ENCODE data around the gene CCDC171. TPM values are rescaled to one million over a fixed set of nuclear protein-coding genes. Genes with fewer than 3 reads are reported as not detected.

Gene CCDC171
- total and polyA plus RNA-seq, 10 of the 15 experiments (the other 5 are each of a cell fraction or from before 2014, with no cell fraction given), result 1.00 to 7.2 (median 2.8) TPM

DNA sequence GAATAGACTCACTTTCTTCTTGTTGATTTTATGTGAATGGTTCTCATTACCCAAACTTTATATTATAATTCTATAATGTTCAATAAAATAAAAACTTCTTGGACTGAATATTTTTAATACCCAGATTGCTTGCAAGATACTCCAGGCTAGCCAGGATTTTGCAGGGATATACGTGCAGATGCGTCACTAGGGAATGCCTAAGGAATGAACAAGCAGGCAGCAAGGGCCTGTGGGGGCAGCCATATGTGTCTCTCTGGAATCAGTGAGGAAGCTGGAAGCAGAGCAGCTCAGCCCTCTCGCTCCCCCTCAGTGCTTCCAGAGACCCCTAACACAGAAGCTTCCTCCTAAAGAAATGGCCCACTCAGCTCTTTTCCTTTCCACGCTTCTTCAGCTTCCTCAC, 457.4 kb downstream of the CCDC171 start:
- TF ChIP-seq JUND (IDR thresholded peaks at IDR 0.05; ENCODE audit: low read depth, low read length), result no peak
- TF ChIP-seq MYC (IDR thresholded peaks at IDR 0.05; ENCODE audit: insufficient read depth, insufficient read length, insufficient replicate concordance, low read length, severe bottlenecking), result no peak
- TF ChIP-seq, protein P1, sequence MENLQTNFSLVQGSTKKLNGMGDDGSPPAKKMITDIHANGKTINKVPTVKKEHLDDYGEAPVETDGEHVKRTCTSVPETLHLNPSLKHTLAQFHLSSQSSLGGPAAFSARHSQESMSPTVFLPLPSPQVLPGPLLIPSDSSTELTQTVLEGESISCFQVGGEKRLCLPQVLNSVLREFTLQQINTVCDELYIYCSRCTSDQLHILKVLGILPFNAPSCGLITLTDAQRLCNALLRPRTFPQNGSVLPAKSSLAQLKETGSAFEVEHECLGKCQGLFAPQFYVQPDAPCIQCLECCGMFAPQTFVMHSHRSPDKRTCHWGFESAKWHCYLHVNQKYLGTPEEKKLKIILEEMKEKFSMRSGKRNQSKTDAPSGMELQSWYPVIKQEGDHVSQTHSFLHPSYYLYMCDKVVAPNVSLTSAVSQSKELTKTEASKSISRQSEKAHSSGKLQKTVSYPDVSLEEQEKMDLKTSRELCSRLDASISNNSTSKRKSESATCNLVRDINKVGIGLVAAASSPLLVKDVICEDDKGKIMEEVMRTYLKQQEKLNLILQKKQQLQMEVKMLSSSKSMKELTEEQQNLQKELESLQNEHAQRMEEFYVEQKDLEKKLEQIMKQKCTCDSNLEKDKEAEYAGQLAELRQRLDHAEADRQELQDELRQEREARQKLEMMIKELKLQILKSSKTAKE (IDR thresholded peaks at IDR 0.05; ENCODE audit: low read depth, poor library complexity, severe bottlenecking), result no peak
- DNase-seq (ENCODE audit: low read depth, low spot score), result no peak
- no peak overlapping the region for H3K27ac ChIP-seq (ENCODE audit: control insufficient read depth, insufficient read depth)
- H3K79me2 ChIP-seq (ENCODE audit: control insufficient read depth, insufficient read depth, low read length), result no peaks in the 10 kb centered on the region
- ATAC-seq, result no peak
- H3K9ac ChIP-seq (ENCODE audit: control insufficient read depth, insufficient read depth, low read length), result no peak overlapping the region
- in situ Hi-C loops (cut with MboI), result no loop called here
- POLR2A ChIA-PET, result no interaction called here
- no peak for FAIRE-seq
- H2AFZ ChIP-seq (ENCODE audit: control insufficient read depth, low read depth, low read length), result no peak overlapping the region
- CTCF ChIA-PET, result no interaction called here
- no peaks in the 10 kb centered on the region for H3K36me3 ChIP-seq (ENCODE audit: control insufficient read depth in 2 of 2, insufficient read depth in 2 of 2, low read length in 1 of 2)
- no peaks in the 10 kb centered on the region for H4K20me1 ChIP-seq (ENCODE audit: control insufficient read depth, insufficient read depth)
- H3K9me3 ChIP-seq (replicated peaks; ENCODE audit: control insufficient read depth, insufficient read depth, low read length), result no peaks in the 10 kb centered on the region
- intact Hi-C loops (cut with micrococcal nuclease; ENCODE audit: unreplicated experiment), result no loop called here
- SMC1A ChIA-PET (ENCODE audit: uncharacterized antibody, unreplicated experiment), result interaction anchor here (1.0 kb wide), 1 partner anchor 9 kb away, joined by 3 read pairs; no protein-coding TSS in a partner anchor
- no peak overlapping the region for H3K4me3 ChIP-seq
- 48% methylated on average over 4 of the region's 4 CpGs for WGBS (ENCODE audit: insufficient coverage, insufficient replicate concordance, low lambda C conversion rate, missing lambda C conversion rate)
- H3K27me3 ChIP-seq (replicated peaks in 1 of 2; ENCODE audit: control insufficient read depth in 2 of 2, insufficient read depth in 2 of 2, low read length in 1 of 2), result no peaks in the 10 kb centered on the region
- no TSS peak for BruUV-seq (replicated peaks)
- no peaks in the 10 kb centered on the region for H3K4me1 ChIP-seq (ENCODE audit: control insufficient read depth, insufficient read depth, low read length)
- H3K4me2 ChIP-seq (ENCODE audit: control insufficient read depth, insufficient read depth), result no peak overlapping the region
- RAD21 ChIA-PET (ENCODE audit: unreplicated experiment), result no interaction called here

DNA sequence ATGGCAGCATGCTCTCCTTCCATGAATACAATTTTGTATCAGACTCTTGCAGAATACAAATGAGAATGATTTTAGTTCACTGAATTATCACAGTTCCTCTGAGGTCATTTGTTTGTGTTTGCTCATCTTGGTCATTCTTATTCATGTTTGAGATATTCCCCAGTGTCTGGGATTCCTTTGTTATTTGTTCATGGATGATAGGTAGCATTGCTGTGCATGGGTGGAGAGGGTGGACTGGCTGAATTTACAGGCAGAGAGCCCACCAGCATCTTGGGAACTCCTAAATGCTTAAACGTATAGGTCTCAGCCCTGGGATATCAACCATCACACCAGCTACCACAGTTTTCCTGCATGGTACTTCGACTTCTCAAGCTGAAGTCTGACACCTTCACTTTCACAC, 459.8 kb downstream of the CCDC171 start:
- FAIRE-seq (no peak), DNase-seq (ENCODE audit: low read depth, low spot score) (no peak), ATAC-seq (no peak)
- no TSS peak for BruUV-seq (replicated peaks)
- in situ Hi-C loops (cut with MboI), result no loop called here
- Histone ChIP-seq H2AFZ (ENCODE audit: control insufficient read depth, low read depth, low read length) (no peak overlapping the region), H3K27me3 (replicated peaks in 1 of 2; ENCODE audit: control insufficient read depth in 2 of 2, insufficient read depth in 2 of 2, low read length in 1 of 2) (no peaks in the 10 kb centered on the region), H3K9ac (ENCODE audit: control insufficient read depth, insufficient read depth, low read length) (no peak overlapping the region), H3K4me1 (ENCODE audit: control insufficient read depth, insufficient read depth, low read length) (no peaks in the 10 kb centered on the region), H3K27ac (ENCODE audit: control insufficient read depth, insufficient read depth) (no peak overlapping the region), H3K36me3 (ENCODE audit: control insufficient read depth in 2 of 2, insufficient read depth in 2 of 2, low read length in 1 of 2) (no peaks in the 10 kb centered on the region), H3K9me3 (replicated peaks; ENCODE audit: control insufficient read depth, insufficient read depth, low read length) (no peaks in the 10 kb centered on the region), H3K79me2 (ENCODE audit: control insufficient read depth, insufficient read depth, low read length) (no peaks in the 10 kb centered on the region), H3K4me3 (no peak overlapping the region), H4K20me1 (ENCODE audit: control insufficient read depth, insufficient read depth) (no peaks in the 10 kb centered on the region), H3K4me2 (ENCODE audit: control insufficient read depth, insufficient read depth) (no peak overlapping the region)
- WGBS (ENCODE audit: insufficient coverage, insufficient replicate concordance, low lambda C conversion rate, missing lambda C conversion rate), result 7% methylated on average over 2 of the region's 2 CpGs
- TF ChIP-seq, protein P2, sequence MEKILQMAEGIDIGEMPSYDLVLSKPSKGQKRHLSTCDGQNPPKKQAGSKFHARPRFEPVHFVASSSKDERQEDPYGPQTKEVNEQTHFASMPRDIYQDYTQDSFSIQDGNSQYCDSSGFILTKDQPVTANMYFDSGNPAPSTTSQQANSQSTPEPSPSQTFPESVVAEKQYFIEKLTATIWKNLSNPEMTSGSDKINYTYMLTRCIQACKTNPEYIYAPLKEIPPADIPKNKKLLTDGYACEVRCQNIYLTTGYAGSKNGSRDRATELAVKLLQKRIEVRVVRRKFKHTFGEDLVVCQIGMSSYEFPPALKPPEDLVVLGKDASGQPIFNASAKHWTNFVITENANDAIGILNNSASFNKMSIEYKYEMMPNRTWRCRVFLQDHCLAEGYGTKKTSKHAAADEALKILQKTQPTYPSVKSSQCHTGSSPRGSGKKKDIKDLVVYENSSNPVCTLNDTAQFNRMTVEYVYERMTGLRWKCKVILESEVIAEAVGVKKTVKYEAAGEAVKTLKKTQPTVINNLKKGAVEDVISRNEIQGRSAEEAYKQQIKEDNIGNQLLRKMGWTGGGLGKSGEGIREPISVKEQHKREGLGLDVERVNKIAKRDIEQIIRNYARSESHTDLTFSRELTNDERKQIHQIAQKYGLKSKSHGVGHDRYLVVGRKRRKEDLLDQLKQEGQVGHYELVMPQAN (conservative IDR thresholded peaks at IDR 0.05), result no peak
- TF ChIP-seq FOXM1 (IDR thresholded peaks at IDR 0.05; ENCODE audit: low read depth, low read length), result no peak
- TF ChIP-seq MTA2 (IDR thresholded peaks at IDR 0.05; ENCODE audit: low read depth), result no peak
- TF ChIP-seq KAT2A (conservative IDR thresholded peaks at IDR 0.05; ENCODE audit: control insufficient read depth, low read depth, low read length), result no peak
- no peak for TF ChIP-seq SP1 (IDR thresholded peaks at IDR 0.05; ENCODE audit: low read depth, low read length)
- no peak for TF ChIP-seq WRNIP1 (IDR thresholded peaks at IDR 0.05; ENCODE audit: borderline replicate concordance, low read depth, low read length)
- no peak for TF ChIP-seq NFYB (IDR thresholded peaks at IDR 0.05; ENCODE audit: insufficient read depth, low read depth, low read length)
- TF ChIP-seq HDAC6 (IDR thresholded peaks at IDR 0.05; ENCODE audit: unreplicated experiment), result no peak
- no peak for TF ChIP-seq RUNX3 (IDR thresholded peaks at IDR 0.05; ENCODE audit: low read length)
- TF ChIP-seq CREB1 (IDR thresholded peaks at IDR 0.05; ENCODE audit: low read depth), result no peak
- no peak for TF ChIP-seq MXI1 (IDR thresholded peaks at IDR 0.05; ENCODE audit: low read depth, low read length)
- no peak for TF ChIP-seq NR2F1 (conservative IDR thresholded peaks at IDR 0.05)
- ChIA-PET POLR2A (no interaction called here), CTCF (no interaction called here), RAD21 (ENCODE audit: unreplicated experiment) (no interaction called here), SMC1A (ENCODE audit: uncharacterized antibody, unreplicated experiment) (interaction anchor here (1.2 kb wide), 1 partner anchor 27 kb away, joined by 3 read pairs; no protein-coding TSS in a partner anchor)
- intact Hi-C loops (cut with micrococcal nuclease; ENCODE audit: unreplicated experiment), result no loop called here

Measured in GM12878 (cell line).